Measurements from ENCODE around the gene CTAG2. TPM values are rescaled to one million over a fixed set of nuclear protein-coding genes. Genes with fewer than 3 reads are reported as not detected.

CTAG2 gene
- polyA plus RNA-seq, 1 donor from 2014 or later: not detected

GRCh38 chrX:154654372-154654771 is 993 bp upstream of the CTAG2 start:
- no peaks in the 10 kb centered on the region for H3K9me2 ChIP-seq (ENCODE audit: insufficient read depth, low read length)
- H3F3A ChIP-seq (ENCODE audit: insufficient read depth, low read length, poor library complexity, severe bottlenecking): no peaks in the 10 kb centered on the region
- no peak overlapping the region for H3K9ac ChIP-seq (ENCODE audit: low read length)
- H3K36me3 ChIP-seq (ENCODE audit: insufficient read depth, low read length): no peaks in the 10 kb centered on the region
- no peak overlapping the region for H3K27ac ChIP-seq (ENCODE audit: low read length)
- TF ChIP-seq RAD21 (conservative IDR thresholded peaks at IDR 0.05) (no peak), POLR2AphosphoS5 (IDR thresholded peaks at IDR 0.05) (no peak), EP300 (conservative IDR thresholded peaks at IDR 0.05; ENCODE audit: poor library complexity, severe bottlenecking) (no peak), SMC3 (conservative IDR thresholded peaks at IDR 0.05; ENCODE audit: poor library complexity) (no peak), TAF1 (IDR thresholded peaks at IDR 0.05; ENCODE audit: low read depth) (no peak), MXI1 (conservative IDR thresholded peaks at IDR 0.05; ENCODE audit: poor library complexity, severe bottlenecking) (no peak), EZH2 (IDR thresholded peaks at IDR 0.05; ENCODE audit: borderline replicate concordance, insufficient read depth, low read length, poor library complexity, severe bottlenecking) (no peak)
- TF ChIP-seq, protein P1, sequence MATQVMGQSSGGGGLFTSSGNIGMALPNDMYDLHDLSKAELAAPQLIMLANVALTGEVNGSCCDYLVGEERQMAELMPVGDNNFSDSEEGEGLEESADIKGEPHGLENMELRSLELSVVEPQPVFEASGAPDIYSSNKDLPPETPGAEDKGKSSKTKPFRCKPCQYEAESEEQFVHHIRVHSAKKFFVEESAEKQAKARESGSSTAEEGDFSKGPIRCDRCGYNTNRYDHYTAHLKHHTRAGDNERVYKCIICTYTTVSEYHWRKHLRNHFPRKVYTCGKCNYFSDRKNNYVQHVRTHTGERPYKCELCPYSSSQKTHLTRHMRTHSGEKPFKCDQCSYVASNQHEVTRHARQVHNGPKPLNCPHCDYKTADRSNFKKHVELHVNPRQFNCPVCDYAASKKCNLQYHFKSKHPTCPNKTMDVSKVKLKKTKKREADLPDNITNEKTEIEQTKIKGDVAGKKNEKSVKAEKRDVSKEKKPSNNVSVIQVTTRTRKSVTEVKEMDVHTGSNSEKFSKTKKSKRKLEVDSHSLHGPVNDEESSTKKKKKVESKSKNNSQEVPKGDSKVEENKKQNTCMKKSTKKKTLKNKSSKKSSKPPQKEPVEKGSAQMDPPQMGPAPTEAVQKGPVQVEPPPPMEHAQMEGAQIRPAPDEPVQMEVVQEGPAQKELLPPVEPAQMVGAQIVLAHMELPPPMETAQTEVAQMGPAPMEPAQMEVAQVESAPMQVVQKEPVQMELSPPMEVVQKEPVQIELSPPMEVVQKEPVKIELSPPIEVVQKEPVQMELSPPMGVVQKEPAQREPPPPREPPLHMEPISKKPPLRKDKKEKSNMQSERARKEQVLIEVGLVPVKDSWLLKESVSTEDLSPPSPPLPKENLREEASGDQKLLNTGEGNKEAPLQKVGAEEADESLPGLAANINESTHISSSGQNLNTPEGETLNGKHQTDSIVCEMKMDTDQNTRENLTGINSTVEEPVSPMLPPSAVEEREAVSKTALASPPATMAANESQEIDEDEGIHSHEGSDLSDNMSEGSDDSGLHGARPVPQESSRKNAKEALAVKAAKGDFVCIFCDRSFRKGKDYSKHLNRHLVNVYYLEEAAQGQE (IDR thresholded peaks at IDR 0.05; ENCODE audit: borderline replicate concordance): no peak
- TF ChIP-seq, protein P2, sequence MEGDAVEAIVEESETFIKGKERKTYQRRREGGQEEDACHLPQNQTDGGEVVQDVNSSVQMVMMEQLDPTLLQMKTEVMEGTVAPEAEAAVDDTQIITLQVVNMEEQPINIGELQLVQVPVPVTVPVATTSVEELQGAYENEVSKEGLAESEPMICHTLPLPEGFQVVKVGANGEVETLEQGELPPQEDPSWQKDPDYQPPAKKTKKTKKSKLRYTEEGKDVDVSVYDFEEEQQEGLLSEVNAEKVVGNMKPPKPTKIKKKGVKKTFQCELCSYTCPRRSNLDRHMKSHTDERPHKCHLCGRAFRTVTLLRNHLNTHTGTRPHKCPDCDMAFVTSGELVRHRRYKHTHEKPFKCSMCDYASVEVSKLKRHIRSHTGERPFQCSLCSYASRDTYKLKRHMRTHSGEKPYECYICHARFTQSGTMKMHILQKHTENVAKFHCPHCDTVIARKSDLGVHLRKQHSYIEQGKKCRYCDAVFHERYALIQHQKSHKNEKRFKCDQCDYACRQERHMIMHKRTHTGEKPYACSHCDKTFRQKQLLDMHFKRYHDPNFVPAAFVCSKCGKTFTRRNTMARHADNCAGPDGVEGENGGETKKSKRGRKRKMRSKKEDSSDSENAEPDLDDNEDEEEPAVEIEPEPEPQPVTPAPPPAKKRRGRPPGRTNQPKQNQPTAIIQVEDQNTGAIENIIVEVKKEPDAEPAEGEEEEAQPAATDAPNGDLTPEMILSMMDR (IDR thresholded peaks at IDR 0.05; ENCODE audit: poor library complexity, severe bottlenecking): no peak
- H3K4me2 ChIP-seq (ENCODE audit: low read length): no peak overlapping the region
- H4K20me1 ChIP-seq (ENCODE audit: insufficient read depth): no peaks in the 10 kb centered on the region
- no peaks in the 10 kb centered on the region for H3K79me2 ChIP-seq (replicated peaks; ENCODE audit: insufficient read depth, low read length)
- H3K27me3 ChIP-seq (ENCODE audit: insufficient read depth, low read depth, low read length): no peaks in the 10 kb centered on the region
- H3K4me3 ChIP-seq (ENCODE audit: low read length): no peak overlapping the region
- H2AFZ ChIP-seq (ENCODE audit: low read depth, low read length): no peak overlapping the region
- H3K9me3 ChIP-seq (ENCODE audit: low read length): no peaks in the 10 kb centered on the region

DNA sequence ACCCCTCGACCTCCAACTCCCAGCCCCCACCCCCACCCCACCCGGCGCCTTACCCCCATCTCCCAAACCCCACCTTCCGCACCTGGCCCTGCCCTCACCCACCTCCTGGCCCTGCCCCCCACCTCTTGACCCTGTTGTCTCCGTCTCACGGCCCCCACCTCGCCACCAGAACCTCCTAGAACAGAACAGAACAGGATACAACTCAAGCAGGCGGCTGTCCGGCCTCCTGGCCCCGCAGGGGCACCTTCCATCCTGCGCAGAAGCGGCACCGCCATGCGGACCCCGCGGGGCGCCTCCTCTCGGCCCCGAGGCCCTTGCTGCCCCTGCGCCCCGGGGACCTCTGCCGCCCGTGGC is 354 bp downstream of the CTAG2 start:
- H4K20me1 ChIP-seq (ENCODE audit: insufficient read depth): no peaks in the 10 kb centered on the region
- no peaks in the 10 kb centered on the region for H3K9me2 ChIP-seq (ENCODE audit: insufficient read depth, low read length)
- no peaks in the 10 kb centered on the region for H3K36me3 ChIP-seq (ENCODE audit: insufficient read depth, low read length)
- TF ChIP-seq, protein P2 (IDR thresholded peaks at IDR 0.05; ENCODE audit: poor library complexity, severe bottlenecking): no peak
- TF ChIP-seq MXI1 (conservative IDR thresholded peaks at IDR 0.05; ENCODE audit: poor library complexity, severe bottlenecking) (no peak), RAD21 (conservative IDR thresholded peaks at IDR 0.05) (no peak), SMC3 (conservative IDR thresholded peaks at IDR 0.05; ENCODE audit: poor library complexity) (no peak), EZH2 (IDR thresholded peaks at IDR 0.05; ENCODE audit: borderline replicate concordance, insufficient read depth, low read length, poor library complexity, severe bottlenecking) (no peak), POLR2AphosphoS5 (IDR thresholded peaks at IDR 0.05) (no peak), TAF1 (IDR thresholded peaks at IDR 0.05; ENCODE audit: low read depth) (no peak), EP300 (conservative IDR thresholded peaks at IDR 0.05; ENCODE audit: poor library complexity, severe bottlenecking) (no peak)
- TF ChIP-seq, protein P1 (IDR thresholded peaks at IDR 0.05; ENCODE audit: borderline replicate concordance): no peak
- H3K79me2 ChIP-seq (replicated peaks; ENCODE audit: insufficient read depth, low read length): no peaks in the 10 kb centered on the region
- no peak overlapping the region for H3K4me2 ChIP-seq (ENCODE audit: low read length)
- H3K9ac ChIP-seq (ENCODE audit: low read length): no peak overlapping the region
- H3K27ac ChIP-seq (ENCODE audit: low read length): no peak overlapping the region
- H3K27me3 ChIP-seq (ENCODE audit: insufficient read depth, low read depth, low read length): no peaks in the 10 kb centered on the region
- no peak overlapping the region for H2AFZ ChIP-seq (ENCODE audit: low read depth, low read length)
- H3F3A ChIP-seq (ENCODE audit: insufficient read depth, low read length, poor library complexity, severe bottlenecking): no peaks in the 10 kb centered on the region
- no peak overlapping the region for H3K4me3 ChIP-seq (ENCODE audit: low read length)
- no peaks in the 10 kb centered on the region for H3K9me3 ChIP-seq (ENCODE audit: low read length)
